ENCODE measurements around the gene KLF3. TPM values are rescaled to one million over a fixed set of nuclear protein-coding genes. Genes with fewer than 3 reads are reported as not detected.

KLF3 gene
- total and polyA plus RNA-seq, 9 of the 15 experiments (the other 6 are each of a cell fraction or from before 2014, with no cell fraction given) = 9.9 to 47.2 (median 18.1) TPM

DNA sequence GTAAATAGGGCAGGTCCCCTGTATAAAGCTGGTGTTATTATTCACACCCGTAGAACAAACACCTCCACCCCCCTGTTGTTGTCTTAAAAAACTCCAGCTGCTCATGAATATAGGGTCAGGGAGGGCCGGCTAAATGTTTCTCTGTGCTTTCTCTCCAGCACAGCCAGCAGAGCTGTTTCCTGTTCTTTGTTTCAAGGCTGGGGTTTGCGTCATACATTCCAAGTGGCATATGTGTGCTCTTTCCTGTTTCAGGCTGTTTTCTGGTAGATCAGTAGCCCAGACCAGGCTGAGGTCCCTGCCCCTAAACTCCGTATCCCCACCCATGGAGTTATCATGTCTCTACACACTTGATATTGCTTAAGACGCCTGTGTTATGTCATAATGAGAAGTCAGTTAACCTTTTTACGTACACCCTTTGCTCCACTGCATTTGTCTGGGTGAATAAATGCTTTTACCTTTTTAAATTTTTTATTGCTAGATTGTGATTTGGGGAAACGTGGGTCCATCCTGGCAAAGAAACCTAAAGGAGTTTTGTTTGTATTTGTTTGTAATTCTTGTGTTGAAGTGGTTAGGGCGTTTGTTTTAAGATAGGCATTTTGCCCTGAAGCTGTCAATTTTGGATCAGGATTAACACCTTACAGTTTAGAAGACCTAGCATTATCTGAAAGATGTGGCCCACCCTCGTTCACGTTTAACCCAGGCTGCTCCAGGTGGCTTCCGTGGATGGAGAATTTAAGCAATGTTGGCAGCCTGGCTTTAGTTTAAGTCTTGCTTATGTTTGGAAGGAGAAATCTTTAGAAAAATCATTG lies 3.3 kb downstream of the KLF3 start:
- peaks cover 96% of the 10 kb centered on the region for H3K79me2 ChIP-seq (ENCODE audit: control insufficient read depth, insufficient read depth, low read length)
- WGBS (ENCODE audit: insufficient coverage, low coverage, missing lambda C conversion rate) = 0% methylated on average over 11 of the region's 11 CpGs
- no TSS peak for BruUV-seq (replicated peaks)
- H3K27ac ChIP-seq (ENCODE audit: extremely low read depth, low read depth, low read length) = peak overlapping the region; percentile 98
- no peak overlapping the region for H2AFZ ChIP-seq (ENCODE audit: low read depth, low read length)
- CTCF ChIA-PET (ENCODE audit: low intra/inter-chr PET ratio) = interaction anchor here (0.6 kb wide), 1 partner anchor 997 kb away, joined by 3 read pairs; no protein-coding TSS in a partner anchor
- no peaks in the 10 kb centered on the region for H3K27me3 ChIP-seq (ENCODE audit: control insufficient read depth in 2 of 2, insufficient read depth in 2 of 2, low read length in 2 of 2)
- peak overlapping the region; percentile 84 to 91; a peak in 3 of 4 replicates for H3K9ac ChIP-seq (ENCODE audit: insufficient read depth in 1 of 2, low read depth in 2 of 2, low read length in 2 of 2)
- H3K9me3 ChIP-seq (replicated peaks; ENCODE audit: control insufficient read depth, insufficient read depth, low read depth, low read length) = no peaks in the 10 kb centered on the region
- H3K4me1 ChIP-seq (replicated peaks in 1 of 2; ENCODE audit: control insufficient read depth in 2 of 2, insufficient read depth in 2 of 2, low read length in 2 of 2) = peaks cover 28 to 50% of the 10 kb centered on the region in 2 experiments
- in situ Hi-C loops (cut with MboI) = no loop called here
- peaks cover 9% of the 10 kb centered on the region; the same call in 1 of the 2 replicates for H4K20me1 ChIP-seq (replicated peaks; ENCODE audit: control insufficient read depth, insufficient read depth, low read length)
- ATAC-seq (peak; percentile 77), FAIRE-seq (peak; percentile 99), DNase-seq (ENCODE audit: extremely low read depth in 1 of 4, low spot score in 3 of 4) (peak; percentile 71 to 96 (median 85))
- POLR2A ChIA-PET = interaction anchor here (0.6 to 2.0 kb wide), 13 partner anchors 10 to 534 kb away, joined by 3 to 10 read pairs (median 4); no protein-coding TSS in a partner anchor
- H3K4me3 ChIP-seq = peak overlapping the region; percentile 92
- no peaks in the 10 kb centered on the region for H3K9me1 ChIP-seq (ENCODE audit: control insufficient read depth, insufficient read depth, low read length)
- H3K4me2 ChIP-seq (ENCODE audit: insufficient read depth, low read length) = peak overlapping the region; percentile 85
- intact Hi-C loops (cut with micrococcal nuclease) = loop anchor here (2.0 to 5.0 kb wide), 3 partner anchors 138 to 348 kb away; no protein-coding TSS in a partner anchor
- peaks cover 31% of the 10 kb centered on the region for H3K36me3 ChIP-seq (ENCODE audit: control insufficient read depth, insufficient read depth, low read length)
- TF ChIP-seq, protein P1, sequence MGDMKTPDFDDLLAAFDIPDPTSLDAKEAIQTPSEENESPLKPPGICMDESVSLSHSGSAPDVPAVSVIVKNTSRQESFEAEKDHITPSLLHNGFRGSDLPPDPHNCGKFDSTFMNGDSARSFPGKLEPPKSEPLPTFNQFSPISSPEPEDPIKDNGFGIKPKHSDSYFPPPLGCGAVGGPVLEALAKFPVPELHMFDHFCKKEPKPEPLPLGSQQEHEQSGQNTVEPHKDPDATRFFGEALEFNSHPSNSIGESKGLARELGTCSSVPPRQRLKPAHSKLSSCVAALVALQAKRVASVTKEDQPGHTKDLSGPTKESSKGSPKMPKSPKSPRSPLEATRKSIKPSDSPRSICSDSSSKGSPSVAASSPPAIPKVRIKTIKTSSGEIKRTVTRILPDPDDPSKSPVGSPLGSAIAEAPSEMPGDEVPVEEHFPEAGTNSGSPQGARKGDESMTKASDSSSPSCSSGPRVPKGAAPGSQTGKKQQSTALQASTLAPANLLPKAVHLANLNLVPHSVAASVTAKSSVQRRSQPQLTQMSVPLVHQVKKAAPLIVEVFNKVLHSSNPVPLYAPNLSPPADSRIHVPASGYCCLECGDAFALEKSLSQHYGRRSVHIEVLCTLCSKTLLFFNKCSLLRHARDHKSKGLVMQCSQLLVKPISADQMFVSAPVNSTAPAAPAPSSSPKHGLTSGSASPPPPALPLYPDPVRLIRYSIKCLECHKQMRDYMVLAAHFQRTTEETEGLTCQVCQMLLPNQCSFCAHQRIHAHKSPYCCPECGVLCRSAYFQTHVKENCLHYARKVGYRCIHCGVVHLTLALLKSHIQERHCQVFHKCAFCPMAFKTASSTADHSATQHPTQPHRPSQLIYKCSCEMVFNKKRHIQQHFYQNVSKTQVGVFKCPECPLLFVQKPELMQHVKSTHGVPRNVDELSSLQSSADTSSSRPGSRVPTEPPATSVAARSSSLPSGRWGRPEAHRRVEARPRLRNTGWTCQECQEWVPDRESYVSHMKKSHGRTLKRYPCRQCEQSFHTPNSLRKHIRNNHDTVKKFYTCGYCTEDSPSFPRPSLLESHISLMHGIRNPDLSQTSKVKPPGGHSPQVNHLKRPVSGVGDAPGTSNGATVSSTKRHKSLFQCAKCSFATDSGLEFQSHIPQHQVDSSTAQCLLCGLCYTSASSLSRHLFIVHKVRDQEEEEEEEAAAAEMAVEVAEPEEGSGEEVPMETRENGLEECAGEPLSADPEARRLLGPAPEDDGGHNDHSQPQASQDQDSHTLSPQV (IDR thresholded peaks at IDR 0.05) = no peak; the same call in none of the 2 replicates
- TF ChIP-seq, protein P2, sequence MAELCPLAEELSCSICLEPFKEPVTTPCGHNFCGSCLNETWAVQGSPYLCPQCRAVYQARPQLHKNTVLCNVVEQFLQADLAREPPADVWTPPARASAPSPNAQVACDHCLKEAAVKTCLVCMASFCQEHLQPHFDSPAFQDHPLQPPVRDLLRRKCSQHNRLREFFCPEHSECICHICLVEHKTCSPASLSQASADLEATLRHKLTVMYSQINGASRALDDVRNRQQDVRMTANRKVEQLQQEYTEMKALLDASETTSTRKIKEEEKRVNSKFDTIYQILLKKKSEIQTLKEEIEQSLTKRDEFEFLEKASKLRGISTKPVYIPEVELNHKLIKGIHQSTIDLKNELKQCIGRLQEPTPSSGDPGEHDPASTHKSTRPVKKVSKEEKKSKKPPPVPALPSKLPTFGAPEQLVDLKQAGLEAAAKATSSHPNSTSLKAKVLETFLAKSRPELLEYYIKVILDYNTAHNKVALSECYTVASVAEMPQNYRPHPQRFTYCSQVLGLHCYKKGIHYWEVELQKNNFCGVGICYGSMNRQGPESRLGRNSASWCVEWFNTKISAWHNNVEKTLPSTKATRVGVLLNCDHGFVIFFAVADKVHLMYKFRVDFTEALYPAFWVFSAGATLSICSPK (IDR thresholded peaks at IDR 0.05; ENCODE audit: borderline replicate concordance) = no peak
- TF ChIP-seq CBX2 (IDR thresholded peaks at IDR 0.05; ENCODE audit: insufficient read depth, low read length, poor library complexity, severe bottlenecking) (no peak), ESRRB (CRISPR knock-in tag; IDR thresholded peaks at IDR 0.05; ENCODE audit: borderline replicate concordance) (no peak), ZBTB7A (IDR thresholded peaks at IDR 0.05; ENCODE audit: borderline replicate concordance, control insufficient read depth, low read depth, low read length) (no peak), RCOR1 (IDR thresholded peaks at IDR 0.05; ENCODE audit: borderline replicate concordance in 1 of 2, low read depth in 2 of 2, low read length in 2 of 2) (0 out of 4 replicates have a peak, but pooled peaks of 1 of the 2 experiments have one; percentile 73), NEUROD1 (IDR thresholded peaks at IDR 0.05; ENCODE audit: borderline replicate concordance, low read depth, low read length, partially characterized antibody) (peak; percentile 86), ZNF232 (CRISPR knock-in tag; IDR thresholded peaks at IDR 0.05) (no peak), ZNF174 (CRISPR knock-in tag; IDR thresholded peaks at IDR 0.05) (no peak), CHCHD3 (CRISPR knock-in tag; IDR thresholded peaks at IDR 0.05) (no peak), TRIM28 (IDR thresholded peaks at IDR 0.05) (no peak)
- TF ChIP-seq, protein P3, sequence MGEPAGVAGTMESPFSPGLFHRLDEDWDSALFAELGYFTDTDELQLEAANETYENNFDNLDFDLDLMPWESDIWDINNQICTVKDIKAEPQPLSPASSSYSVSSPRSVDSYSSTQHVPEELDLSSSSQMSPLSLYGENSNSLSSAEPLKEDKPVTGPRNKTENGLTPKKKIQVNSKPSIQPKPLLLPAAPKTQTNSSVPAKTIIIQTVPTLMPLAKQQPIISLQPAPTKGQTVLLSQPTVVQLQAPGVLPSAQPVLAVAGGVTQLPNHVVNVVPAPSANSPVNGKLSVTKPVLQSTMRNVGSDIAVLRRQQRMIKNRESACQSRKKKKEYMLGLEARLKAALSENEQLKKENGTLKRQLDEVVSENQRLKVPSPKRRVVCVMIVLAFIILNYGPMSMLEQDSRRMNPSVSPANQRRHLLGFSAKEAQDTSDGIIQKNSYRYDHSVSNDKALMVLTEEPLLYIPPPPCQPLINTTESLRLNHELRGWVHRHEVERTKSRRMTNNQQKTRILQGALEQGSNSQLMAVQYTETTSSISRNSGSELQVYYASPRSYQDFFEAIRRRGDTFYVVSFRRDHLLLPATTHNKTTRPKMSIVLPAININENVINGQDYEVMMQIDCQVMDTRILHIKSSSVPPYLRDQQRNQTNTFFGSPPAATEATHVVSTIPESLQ (CRISPR knock-in tag; IDR thresholded peaks at IDR 0.05) = no peak

Measured in K562 (cell line).